GM03348 (cell line): ENCODE data around the gene L1TD1.
A peak's percentile ranks its signal among the peaks of the same experiment; 100 is the strongest.
"Not testable (repeated sequence)": the region's sequence is repeated elsewhere in the genome, so short reads cannot be mapped to it uniquely, and the experiment has no call there.

Source experiments
- DNase-seq: peaks from one replicate; pipeline ENCODE4 v3.0.0; 2012; ENCODE audit warnings: low spot score

The L1TD1 gene, protein sequence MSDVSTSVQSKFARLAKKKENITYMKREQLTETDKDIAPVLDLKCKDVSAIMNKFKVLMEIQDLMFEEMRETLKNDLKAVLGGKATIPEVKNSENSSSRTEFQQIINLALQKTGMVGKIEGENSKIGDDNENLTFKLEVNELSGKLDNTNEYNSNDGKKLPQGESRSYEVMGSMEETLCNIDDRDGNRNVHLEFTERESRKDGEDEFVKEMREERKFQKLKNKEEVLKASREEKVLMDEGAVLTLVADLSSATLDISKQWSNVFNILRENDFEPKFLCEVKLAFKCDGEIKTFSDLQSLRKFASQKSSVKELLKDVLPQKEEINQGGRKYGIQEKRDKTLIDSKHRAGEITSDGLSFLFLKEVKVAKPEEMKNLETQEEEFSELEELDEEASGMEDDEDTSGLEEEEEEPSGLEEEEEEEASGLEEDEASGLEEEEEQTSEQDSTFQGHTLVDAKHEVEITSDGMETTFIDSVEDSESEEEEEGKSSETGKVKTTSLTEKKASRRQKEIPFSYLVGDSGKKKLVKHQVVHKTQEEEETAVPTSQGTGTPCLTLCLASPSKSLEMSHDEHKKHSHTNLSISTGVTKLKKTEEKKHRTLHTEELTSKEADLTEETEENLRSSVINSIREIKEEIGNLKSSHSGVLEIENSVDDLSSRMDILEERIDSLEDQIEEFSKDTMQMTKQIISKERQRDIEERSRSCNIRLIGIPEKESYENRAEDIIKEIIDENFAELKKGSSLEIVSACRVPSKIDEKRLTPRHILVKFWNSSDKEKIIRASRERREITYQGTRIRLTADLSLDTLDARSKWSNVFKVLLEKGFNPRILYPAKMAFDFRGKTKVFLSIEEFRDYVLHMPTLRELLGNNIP

DNA sequence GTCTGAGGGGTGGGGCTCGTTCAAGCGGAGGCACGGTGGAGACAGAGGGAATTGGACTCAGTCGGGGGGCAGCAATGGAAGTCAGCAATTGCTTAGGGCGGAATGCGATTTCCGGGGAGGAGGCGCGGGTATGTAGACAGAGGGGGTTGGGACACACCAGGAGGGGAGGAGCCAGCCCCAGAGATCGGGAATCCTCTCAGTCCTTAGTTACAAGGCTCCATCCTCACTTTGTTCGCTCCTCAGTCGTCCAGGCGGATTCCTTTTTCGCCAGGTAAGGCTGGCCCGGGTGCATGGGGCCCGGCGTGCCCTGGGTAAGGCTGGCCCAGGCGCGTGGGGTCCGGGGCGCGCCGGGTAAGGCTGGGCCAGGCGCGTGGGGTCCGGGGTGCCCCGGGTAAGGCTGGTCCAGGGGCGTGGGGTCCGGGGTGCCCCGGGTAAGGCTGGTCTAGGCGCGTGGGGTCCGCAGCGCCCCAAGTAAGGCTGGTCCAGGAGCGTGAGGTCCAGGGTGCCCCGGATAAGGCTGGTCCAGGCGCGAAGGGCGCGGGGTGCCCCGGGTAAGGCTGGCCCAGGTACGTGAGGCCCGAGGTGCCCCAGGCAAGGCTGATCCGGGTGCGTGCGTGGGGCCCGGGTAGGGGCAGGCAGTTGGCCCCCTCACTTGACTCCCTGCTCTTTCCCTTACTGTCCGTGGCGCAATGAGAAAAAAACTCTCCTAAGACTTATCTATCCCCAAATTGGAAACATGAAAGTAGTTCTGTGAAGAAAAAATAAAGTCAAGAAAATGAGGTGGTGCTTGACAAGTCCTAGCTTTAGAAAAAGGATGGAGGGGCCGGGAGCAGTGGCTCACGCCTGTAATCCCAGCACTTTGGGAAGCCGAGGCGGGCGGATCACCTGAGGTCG lies at the start of gene L1TD1:
Gene L1TD1, plus strand, starts transcription at position 199 of the 894 bp plus-strand sequence. CDS start 11,780 bp downstream, outside the sequence.
- DNase-seq: peak; percentile 44

DNA sequence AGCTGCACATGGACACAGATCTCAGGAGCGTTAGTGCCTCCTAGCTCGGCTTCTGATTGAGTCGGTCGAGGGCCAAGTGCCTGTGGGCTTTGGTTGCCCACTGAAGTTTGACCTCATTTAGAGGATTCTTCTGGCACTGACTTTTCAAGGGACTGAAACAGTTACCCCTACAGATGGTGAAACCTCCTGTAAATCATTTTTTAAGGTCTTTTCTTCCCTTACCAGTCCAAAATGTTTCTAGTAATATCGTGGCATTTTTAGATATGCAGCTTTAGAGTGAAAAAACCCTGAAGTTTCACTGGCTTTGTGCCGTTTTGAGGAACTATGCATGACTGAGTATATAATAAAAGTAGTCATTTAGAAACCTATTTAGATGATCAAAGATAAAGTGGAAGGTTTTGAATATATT lies 34.7 kb upstream of the L1TD1 start:
- DNase-seq: no peak

DNA sequence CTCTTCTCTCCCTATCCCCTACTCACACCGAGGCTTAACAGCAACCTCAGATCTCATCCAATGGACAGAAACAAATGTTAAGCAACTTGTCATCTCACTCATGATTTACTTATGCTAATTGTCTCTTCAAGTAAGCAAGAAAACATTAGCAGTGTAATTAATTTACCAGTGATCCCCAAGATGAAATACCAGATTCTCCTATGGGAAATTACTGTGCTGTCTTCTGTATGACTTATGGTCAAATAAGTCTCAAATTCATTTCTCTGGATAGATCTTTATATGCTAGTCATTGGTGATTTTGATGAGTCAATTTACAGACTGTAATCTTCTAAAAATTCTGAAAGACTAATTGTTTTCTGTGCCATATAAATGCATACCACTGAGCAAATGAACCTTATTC lies 32.9 kb upstream of the L1TD1 start:
- DNase-seq: no peak

DNA sequence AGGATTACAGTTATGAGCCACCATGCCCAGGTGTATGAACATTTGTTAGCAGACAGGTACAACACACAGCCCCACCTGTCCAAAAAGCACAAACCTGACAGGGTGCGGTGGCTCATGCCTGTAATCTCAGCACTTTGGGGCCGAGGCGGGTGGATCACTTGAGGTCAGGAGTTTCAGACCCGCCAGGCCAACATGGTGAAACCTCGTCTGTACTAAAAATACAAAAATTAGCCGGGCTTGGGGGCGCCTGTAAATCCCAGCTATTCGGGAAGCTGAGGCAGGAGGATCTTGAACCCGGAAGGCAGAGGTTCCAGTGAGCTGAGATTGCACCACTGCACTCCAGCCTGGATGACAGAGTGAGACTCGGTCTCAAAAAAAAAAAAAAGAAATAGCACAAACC lies 24.3 kb upstream of the L1TD1 start:
- not testable (repeated sequence) for DNase-seq

DNA sequence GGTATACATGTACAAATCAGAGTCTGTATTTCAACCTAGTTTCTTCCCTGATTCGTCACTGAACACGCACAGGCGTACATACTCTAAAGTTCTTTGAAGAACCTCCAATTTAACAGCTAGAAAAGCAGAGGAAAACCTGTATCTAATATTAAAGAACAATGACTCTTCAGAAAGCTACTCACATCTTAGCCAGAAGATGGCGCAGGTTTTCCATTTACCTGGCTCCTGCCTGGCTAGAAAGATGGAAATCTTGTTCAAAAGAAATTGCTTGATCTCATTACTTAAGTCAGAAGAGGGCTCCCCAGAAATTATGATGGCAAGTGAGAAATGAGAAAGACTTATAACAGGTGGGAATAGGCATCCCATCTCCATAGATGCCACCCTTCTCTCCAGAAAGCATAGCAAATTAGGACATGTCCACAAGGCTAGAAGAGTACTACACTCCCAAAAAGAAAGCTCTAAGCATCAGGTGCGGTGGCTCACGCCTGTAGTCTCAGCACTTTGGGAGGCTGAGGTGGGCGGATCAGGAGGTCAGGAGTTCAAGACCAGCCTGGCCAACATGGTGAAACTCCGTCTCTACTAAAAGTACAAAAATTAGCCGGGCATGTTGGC lies 19.0 kb upstream of the L1TD1 start:
- DNase-seq: peak; percentile 68

DNA sequence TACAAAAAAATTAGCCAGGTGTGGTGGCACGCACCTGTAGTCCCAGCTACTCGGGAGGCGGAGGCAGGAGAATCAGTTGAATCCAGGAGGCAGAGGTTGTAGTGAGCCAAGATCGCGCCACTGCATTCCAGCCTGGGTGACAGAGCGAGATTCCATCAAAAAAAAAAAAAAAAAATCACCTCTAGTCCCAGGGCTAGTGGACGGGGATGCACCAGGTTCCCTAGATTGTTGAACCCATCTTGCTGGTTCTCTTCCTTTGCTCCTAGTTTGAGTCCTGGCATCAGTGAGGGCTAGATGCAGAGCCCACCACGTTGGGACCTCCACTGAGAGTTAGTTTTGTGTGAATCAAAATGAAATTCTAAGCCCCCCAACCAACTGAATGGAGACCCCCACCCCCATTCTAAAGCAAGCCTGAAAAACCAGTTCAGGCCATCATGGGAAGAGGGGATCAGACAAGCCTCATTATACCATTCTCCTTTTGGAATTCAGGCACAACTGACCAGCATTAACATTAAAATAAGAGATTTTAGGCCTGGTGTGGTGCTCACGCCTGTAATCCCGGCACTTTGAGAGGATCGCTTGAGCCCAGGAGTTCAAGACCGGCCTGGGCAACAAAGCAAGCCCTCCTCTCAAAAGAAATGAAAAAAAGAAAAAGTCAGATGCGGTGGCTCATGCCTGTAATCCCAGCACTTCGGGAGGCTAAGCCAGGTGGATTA lies 17.9 kb upstream of the L1TD1 start:
- DNase-seq: no peak

DNA sequence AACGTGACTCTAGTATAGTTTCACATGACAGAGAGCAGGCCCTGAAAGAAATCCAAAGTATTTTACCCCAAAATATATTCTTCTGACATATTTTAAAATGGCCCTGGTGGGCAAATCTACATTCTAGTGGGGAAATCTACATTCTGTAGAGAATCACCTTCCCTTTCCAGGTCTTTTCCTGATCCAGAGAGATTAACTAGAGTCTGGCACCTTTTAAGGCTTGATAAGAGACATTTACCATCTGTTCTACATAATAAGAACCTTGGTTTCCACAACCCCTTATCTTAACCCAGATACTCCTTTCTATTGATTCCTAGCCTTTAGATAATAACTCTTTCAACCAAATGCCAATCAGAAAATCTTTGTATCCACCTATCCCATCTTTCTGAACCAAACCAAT lies 17.0 kb upstream of the L1TD1 start:
- no peak for DNase-seq

DNA sequence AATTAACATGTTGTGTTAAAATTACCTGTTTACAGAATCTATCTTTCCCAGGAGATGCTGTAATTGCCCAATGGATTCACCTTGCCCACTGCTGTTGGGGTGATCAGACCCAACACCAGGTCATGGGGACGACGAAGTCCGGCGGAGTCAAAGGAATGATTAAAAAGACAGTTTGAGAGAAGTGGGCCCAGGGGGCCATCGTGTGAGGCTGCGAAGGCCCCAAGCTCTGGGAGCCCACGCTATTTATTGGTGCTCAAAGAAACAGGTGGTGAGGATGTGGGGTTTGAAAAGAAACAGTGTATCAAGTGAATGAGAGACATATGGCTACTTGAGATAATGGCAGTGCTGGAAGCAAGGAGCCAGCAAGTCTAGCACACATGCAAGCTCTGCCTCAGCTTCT lies 16.3 kb upstream of the L1TD1 start:
- DNase-seq: no peak

DNA sequence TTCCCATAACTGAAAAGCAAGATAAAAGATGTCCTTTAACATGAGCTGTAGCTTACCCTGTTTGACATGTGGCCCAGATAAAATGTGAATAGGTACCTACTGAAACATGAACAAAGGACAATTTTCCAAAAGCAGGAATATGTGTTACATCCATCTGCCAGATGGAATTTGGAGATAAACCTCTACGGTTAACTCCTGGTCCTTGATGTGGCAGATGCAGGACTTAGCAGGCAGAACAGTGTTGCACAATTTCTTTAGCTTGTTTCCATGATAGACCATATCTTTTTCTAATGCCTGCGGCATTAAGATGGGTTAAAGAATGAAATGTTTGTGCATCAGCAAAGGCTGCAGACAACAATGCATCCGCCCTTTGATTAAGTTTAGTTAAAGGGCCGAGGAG lies 14.6 kb upstream of the L1TD1 start:
- not testable (repeated sequence) for DNase-seq

DNA sequence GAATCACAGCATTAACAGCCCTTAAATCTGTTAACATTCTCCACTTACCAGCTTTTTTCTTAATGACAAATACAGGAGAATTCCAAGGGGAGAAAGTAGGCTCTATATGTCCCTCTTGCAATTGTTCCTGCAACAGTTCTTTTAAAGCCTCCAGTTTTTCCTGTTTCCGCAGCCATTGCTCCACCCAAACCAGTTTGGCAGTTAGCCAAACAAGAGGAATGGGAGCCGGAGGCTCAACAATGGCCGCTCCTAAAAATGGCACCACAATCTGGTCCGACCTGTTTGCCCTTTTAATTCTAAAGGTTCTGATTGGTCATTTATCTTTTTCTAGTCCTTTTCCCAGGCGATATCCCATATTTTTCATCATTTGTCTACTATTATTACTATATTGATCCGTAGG lies 14.0 kb upstream of the L1TD1 start:
- DNase-seq: no peak

DNA sequence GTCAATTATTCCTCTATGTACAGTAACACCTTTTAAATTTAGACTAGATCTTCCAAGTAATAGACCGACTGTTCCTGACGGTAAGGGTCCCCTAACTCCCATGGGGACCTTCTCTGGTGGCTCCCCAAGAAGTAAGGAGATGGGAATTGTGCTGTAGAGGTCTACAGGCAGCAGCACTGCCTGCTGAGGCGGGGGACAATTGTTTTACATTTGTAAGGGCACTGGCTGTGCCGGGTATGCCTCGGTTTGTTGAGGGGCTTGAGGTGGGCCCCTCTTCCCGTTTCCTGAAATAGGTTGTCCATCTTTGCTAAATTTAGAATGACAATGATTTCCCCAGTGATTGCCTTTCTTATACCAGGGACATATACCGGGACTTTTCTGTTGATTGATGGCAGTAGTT lies 13.1 kb upstream of the L1TD1 start:
- DNase-seq: no peak

DNA sequence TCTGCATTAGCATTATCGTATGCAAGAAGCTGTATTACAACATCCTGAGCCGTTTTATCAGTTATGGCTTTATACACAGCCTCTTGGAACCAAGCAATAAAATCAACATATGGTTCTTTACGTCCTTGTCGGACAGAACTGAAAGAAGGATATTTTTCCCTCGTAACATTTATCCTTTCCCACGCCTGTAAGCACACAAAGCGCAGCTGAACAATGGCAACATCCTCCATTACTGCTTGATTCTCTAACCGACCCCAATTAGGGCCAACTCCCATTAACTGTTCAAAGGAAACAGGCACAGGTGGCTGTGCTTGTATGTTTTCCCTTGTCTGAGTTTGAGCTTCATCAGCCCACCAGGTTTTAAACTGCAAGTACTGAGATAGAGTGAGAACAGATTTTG lies 12.5 kb upstream of the L1TD1 start:
- DNase-seq: not testable (repeated sequence)

DNA sequence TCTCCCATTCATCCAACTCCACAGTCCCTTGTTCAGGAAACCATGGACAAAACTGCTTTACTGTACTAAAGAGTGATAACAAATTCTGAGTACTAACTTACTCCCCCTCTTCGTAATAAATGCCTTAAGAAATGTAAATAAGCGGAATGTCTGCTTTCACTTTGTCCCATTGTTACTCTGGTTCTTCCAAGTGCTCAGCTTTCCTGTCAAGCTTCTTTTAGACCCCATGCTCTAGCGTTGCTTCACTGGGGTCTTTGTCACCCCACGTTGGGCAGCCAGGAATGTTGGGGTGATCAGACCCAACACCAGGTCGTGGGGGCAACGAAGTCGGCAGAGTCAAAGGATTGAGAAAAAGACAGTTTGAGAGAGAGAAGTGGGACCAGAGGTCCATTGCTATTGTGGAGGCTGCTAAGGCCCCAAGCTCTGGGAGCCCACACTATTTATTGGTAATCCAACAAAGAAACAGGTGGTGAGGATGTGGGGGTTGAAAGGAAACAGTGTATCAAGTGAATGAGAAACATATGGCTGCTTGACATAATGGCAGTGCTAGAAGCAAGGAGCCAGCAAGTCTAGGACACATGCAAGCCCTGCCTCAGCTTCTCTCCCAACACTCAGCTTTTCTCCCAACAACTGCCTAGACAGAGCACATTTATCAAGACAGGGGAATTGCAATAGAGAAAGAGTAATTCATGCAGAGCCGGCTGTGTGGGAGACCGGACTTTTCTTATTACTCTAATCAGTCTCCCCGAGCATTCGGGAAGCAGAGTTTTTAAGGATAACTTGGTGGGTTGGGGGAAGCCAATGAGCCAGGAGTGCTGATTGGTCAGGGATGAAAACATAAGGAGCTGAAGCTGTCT lies 11.3 kb upstream of the L1TD1 start:
- not testable (repeated sequence) for DNase-seq

DNA sequence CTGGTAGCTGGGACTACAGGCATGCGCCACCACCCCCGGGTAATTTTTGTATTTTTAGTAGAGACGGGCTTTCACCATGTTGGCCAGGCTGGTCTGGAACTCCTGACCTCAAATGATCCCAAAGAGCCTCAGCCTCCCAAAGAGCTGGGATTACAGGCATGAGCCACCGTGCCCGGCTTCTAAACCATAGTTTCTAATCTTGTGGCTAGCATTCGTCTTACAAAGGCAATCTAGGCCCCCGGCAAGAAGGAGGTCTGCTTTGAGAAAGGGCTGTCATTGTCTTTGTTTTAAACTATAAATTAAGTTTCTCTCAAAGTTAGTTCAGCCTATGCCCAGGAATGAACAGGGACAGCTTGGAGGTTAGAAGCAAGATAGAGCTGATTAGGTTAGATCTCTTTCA lies 10.3 kb upstream of the L1TD1 start:
- DNase-seq: no peak

DNA sequence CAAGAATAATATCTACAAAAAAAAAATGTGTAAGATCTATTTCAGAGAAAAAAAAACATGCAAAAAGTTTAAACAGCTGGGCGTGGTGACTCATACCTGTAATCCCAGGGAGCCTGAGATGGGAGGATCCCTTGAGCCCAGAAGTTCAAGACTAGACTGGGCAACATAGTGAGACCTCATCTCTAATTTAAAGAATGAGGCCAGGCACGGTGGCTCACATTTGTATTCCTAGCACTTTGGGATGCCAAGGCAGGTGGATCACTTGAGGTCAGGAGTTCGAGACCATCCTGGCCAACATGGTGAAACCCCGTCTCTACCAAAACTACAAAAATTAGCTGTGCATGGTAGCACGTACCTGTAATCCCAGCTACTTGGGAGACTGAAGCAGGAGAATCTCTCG lies 9.4 kb upstream of the L1TD1 start:
- DNase-seq: not testable (repeated sequence)

DNA sequence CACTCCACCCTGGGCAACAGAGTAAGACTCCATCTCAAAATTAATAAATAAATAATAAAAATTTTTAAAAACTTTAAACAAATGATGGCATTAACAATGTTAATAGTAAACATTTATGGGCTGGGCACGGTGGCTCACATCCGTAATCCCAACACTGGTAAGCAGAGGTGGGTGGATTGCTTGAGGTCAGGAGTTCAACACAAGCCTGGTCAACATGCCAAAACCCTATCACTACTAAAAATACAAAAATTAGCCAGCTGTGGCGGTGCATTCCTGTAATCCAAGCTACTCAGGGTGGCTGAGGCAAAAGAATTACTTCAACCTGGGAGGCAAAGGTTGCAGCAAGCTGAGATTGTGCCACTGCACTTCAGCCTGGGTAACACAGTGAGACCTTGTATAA lies 9.0 kb upstream of the L1TD1 start:
- DNase-seq: no peak

DNA sequence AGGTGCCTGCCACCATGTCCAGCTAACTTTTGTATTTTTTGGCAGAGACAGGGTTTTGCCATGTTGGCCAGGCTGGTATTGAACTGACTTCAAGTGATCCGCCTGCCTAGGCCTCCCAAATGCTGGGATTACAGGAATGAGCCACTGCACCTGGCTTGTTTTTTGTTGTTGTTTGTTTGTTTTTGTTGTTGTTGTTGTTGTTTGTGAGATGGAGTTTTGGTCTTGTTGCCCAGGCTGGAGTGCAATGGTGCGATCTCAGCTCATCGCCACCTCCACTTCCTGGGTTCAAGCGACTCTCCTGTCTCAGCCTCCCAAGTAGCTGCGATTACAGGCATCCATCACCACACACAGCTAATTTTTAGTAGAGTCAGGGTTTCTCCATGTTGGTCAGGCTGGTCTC lies 7.1 kb upstream of the L1TD1 start:
- DNase-seq: no peak

DNA sequence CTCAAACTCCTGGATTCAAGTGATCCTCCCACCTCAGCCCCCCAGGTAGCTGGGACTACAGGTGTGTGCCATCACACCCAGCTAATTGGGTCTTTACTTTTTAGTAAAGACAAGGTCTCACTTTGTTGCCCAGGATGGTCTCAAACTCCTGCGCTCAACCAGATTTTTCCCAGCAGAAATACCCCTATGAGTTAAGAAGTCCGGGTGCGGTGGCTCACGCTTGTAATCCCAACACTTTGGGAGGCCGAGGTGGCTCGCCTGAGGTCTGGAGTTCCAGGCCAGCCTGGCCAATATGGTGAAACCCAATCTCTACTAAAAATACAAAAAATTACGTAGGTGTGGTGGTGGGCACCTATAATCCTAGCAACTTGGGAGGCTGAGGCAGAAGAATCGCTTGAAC lies 6.5 kb upstream of the L1TD1 start:
- DNase-seq: no peak

DNA sequence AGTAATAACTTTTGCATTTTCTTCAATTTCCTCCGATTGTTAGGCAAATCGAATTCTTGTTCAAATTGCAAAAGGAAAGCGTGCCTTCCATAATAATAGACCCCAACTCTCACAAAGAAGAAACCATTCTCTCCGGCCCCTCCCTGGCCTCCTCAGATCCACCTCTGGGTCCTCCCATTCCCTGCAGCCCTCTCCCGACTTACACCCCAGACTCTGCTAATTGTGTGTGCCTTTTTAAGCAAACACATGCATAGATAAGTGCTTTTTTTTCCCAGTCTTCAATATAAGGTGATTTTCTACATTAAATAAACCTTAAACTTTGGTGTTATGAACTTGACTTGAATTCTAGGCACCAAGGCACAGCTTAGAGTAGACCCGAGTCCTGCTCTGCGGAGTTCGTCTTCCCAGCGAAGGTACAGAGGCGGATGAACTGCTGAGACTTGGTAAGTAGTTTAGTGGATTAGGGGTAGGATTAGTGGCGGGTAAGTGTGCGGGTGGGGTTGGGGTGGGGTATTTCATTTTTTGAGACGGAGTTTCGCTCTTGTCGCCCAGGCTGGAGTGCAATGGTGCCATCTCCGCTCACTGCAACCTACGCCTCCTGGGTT lies 1.5 kb downstream of the L1TD1 start:
- DNase-seq: no peak
